Measurements from ENCODE around the gene HMGCS1.
"Not testable (repeated sequence)": the region's sequence is repeated elsewhere in the genome, so short reads cannot be mapped to it uniquely, and the experiment has no call there.

HMGCS1 gene

GRCh38 chr5:43274435-43275114, 38.6 kb downstream of the HMGCS1 start:
- Histone ChIP-seq H3K27me3 (ENCODE audit: insufficient read depth, poor library complexity, severe bottlenecking) (no peaks in the 10 kb centered on the region), H3K36me3 (ENCODE audit: low read depth) (no peaks in the 10 kb centered on the region), H3K27ac (ENCODE audit: poor library complexity, severe bottlenecking) (no peak overlapping the region), H3K4me1 (ENCODE audit: insufficient read depth, poor library complexity, severe bottlenecking) (no peaks in the 10 kb centered on the region), H3K4me3 (ENCODE audit: severe bottlenecking) (no peak overlapping the region), H3K9me3 (ENCODE audit: severe bottlenecking) (no peaks in the 10 kb centered on the region)
- DNase-seq (ENCODE audit: low spot score) (no peak), ATAC-seq (ENCODE audit: low read depth) (no peak)
- no peak for TF ChIP-seq CTCF (IDR thresholded peaks at IDR 0.05; ENCODE audit: poor library complexity, severe bottlenecking)

- ATAC-seq (ENCODE audit: low read depth) (no peak), DNase-seq (ENCODE audit: low spot score) (no peak)
- no peak for TF ChIP-seq CTCF (IDR thresholded peaks at IDR 0.05; ENCODE audit: poor library complexity, severe bottlenecking)
- Histone ChIP-seq H3K4me1 (ENCODE audit: insufficient read depth, poor library complexity, severe bottlenecking) (no peaks in the 10 kb centered on the region), H3K4me3 (ENCODE audit: severe bottlenecking) (no peak overlapping the region), H3K27me3 (ENCODE audit: insufficient read depth, poor library complexity, severe bottlenecking) (no peaks in the 10 kb centered on the region), H3K36me3 (ENCODE audit: low read depth) (no peaks in the 10 kb centered on the region), H3K27ac (ENCODE audit: poor library complexity, severe bottlenecking) (no peak overlapping the region), H3K9me3 (ENCODE audit: severe bottlenecking) (no peaks in the 10 kb centered on the region)
These were observed 39.7 kb downstream of the HMGCS1 start for GRCh38 chr5:43273552-43273951.

- H3K27ac ChIP-seq (ENCODE audit: poor library complexity, severe bottlenecking): no peak overlapping the region
- H3K4me3 ChIP-seq (ENCODE audit: severe bottlenecking): no peak overlapping the region
- H3K36me3 ChIP-seq (ENCODE audit: low read depth): no peaks in the 10 kb centered on the region
- H3K27me3 ChIP-seq (ENCODE audit: insufficient read depth, poor library complexity, severe bottlenecking): no peaks in the 10 kb centered on the region
- TF ChIP-seq CTCF (IDR thresholded peaks at IDR 0.05; ENCODE audit: poor library complexity, severe bottlenecking): no peak
- ATAC-seq (ENCODE audit: low read depth) (no peak), DNase-seq (ENCODE audit: low spot score) (no peak)
- no peaks in the 10 kb centered on the region for H3K4me1 ChIP-seq (ENCODE audit: insufficient read depth, poor library complexity, severe bottlenecking)
- H3K9me3 ChIP-seq (ENCODE audit: severe bottlenecking): no peaks in the 10 kb centered on the region
These were observed 42.6 kb downstream of the HMGCS1 start for GRCh38 chr5:43270645-43271044.

- H3K27me3 ChIP-seq (ENCODE audit: insufficient read depth, poor library complexity, severe bottlenecking): peaks cover 4% of the 10 kb centered on the region
- H3K4me1 ChIP-seq (ENCODE audit: insufficient read depth, poor library complexity, severe bottlenecking): no peaks in the 10 kb centered on the region
- DNase-seq (ENCODE audit: low spot score): no peak
- TF ChIP-seq CTCF (IDR thresholded peaks at IDR 0.05; ENCODE audit: poor library complexity, severe bottlenecking): no peak
- ATAC-seq (ENCODE audit: low read depth): no peak
- no peaks in the 10 kb centered on the region for H3K36me3 ChIP-seq (ENCODE audit: low read depth)
- no peak overlapping the region for H3K4me3 ChIP-seq (ENCODE audit: severe bottlenecking)
- no peaks in the 10 kb centered on the region for H3K9me3 ChIP-seq (ENCODE audit: severe bottlenecking)
- H3K27ac ChIP-seq (ENCODE audit: poor library complexity, severe bottlenecking): no peak overlapping the region
These were observed 44.9 kb downstream of the HMGCS1 start for GRCh38 chr5:43268188-43268820.

- DNase-seq (ENCODE audit: low spot score); ATAC-seq (ENCODE audit: low read depth); H3K27ac ChIP-seq (ENCODE audit: poor library complexity, severe bottlenecking): not testable (repeated sequence)
These were observed 50.9 kb downstream of the HMGCS1 start for GRCh38 chr5:43262269-43262668.

More at GRCh38 chr5:43262269-43262668, 50.9 kb downstream of the HMGCS1 start:
- H3K36me3 ChIP-seq (ENCODE audit: low read depth); H3K9me3 ChIP-seq (ENCODE audit: severe bottlenecking); H3K4me3 ChIP-seq (ENCODE audit: severe bottlenecking); H3K4me1 ChIP-seq (ENCODE audit: insufficient read depth, poor library complexity, severe bottlenecking): not testable (repeated sequence)
- peaks cover 14% of the 10 kb centered on the region for H3K27me3 ChIP-seq (ENCODE audit: insufficient read depth, poor library complexity, severe bottlenecking)
